Esophagus squamous epithelium (tissue), 5 donors: Measurements from ENCODE around the gene DNM3. TPM values are rescaled to one million over a fixed set of nuclear protein-coding genes. Genes with fewer than 3 reads are reported as not detected.

Experiments
- DNase-seq: peaks from one replicate; lab custom pipeline; 2025; lab: John Stamatoyannopoulos, UW
- H3K27ac ChIP-seq, 4 donors: fragments of 200-600 bp; sonication (generic); one replicate each; pipeline ENCODE4 v1.5.1; 2016 to 2019; ENCODE audit warnings: mild to moderate bottlenecking in 1 of 4
- H3K27me3 ChIP-seq, 4 donors: fragments of 200-600 bp; sonication (generic); 1 replicate in 3 of 4; 2 replicates in 1 of 4; pipeline versions ENCODE4 v1.5.1 to v1.6.0; 2017 to 2021; ENCODE audit warnings: antibody characterized with exemption in 1 of 4
- H3K36me3 ChIP-seq, 3 donors: fragments of 200-600 bp; sonication (generic); one replicate each; pipeline ENCODE4 v1.5.1; 2016 to 2019
- H3K4me1 ChIP-seq, 3 donors: fragments of 200-600 bp; sonication (generic); one replicate each; pipeline ENCODE4 v1.5.1; 2017 to 2019
- H3K4me3 ChIP-seq, 4 donors: fragments of 200-600 bp; sonication (generic); 1 replicate in 3 of 4; 2 replicates in 1 of 4; pipeline ENCODE4 v1.5.1; 2016 to 2019; ENCODE audit warnings: mild to moderate bottlenecking in 2 of 4, moderate library complexity in 1 of 4
- H3K9me3 ChIP-seq, 3 donors: fragments of 200-600 bp; sonication (generic); one replicate each; pipeline ENCODE4 v1.5.1; 2016 to 2019
- CTCF ChIP-seq, 6 experiments: fragments of 450-650 bp in 4 of 6; fragments of 200-600 bp in 2 of 6; sonication (generic) in 2 of 6; IDR thresholded peaks; one replicate each; pipeline ENCODE4 v1.5.1; 2016 to 2019; ENCODE audit warnings: antibody characterized with exemption in 6 of 6, mild to moderate bottlenecking in 4 of 6, moderate library complexity in 4 of 6
- POLR2A ChIP-seq, 4 donors: fragments of 450-650 bp; IDR thresholded peaks; one replicate each; pipeline ENCODE4 v1.6.1; 2017; ENCODE audit warnings: antibody characterized with exemption in 4 of 4, mild to moderate bottlenecking in 4 of 4, moderate library complexity in 3 of 4
- WGBS, 2 donors: methylation state at CpG; one replicate each; pipeline ENCODE4 v1.1.5; 2018; 5-methylcytosine and 5-hydroxymethylcytosine counted together
- intact Hi-C: fragments of 100-400 bp; cut with DNase I; formaldehyde crosslinking; loops from one replicate; pipeline ENCODE4 v1.15.0; 2022
- total RNA-seq, 4 donors: library from RNA; depleted of rRNA; stranded (reverse); fragments of >200 nt; gene quantifications; one replicate each; pipeline ENCODE4 v1.1.0, GENCODE V29; 2016
- donor health status: DM: yes; HTN: yes; CAD: no.

DNM3 gene
- total RNA-seq, 4 donors from 2014 or later, result 0.91 to 3.2 (median 1.8) TPM

GRCh38 chr1:172137703-172138454, 296.6 kb downstream of the DNM3 start:
- Histone ChIP-seq H3K36me3 (no peaks in the 10 kb centered on the region), H3K4me3 (no peak overlapping the region), H3K4me1 (peaks cover 0 to 16% (median 4%) of the 10 kb centered on the region in 3 donors), H3K27me3 (no peaks in the 10 kb centered on the region), H3K9me3 (no peaks in the 10 kb centered on the region), H3K27ac (peak overlapping the region in 2 of 4 donors; percentile 10 to 22)
- intact Hi-C loops, result no loop called here
- no peak for DNase-seq
- WGBS, 2 donors, result 91 to 100% methylated on average over 3 of the region's 3 CpGs
- TF ChIP-seq CTCF (IDR thresholded peaks at IDR 0.05) (no peak), POLR2A (IDR thresholded peaks at IDR 0.05) (no peak)

- no peaks in the 10 kb centered on the region for H3K36me3 ChIP-seq
- H3K4me3 ChIP-seq, result peak overlapping the region in 1 of 4 donors; percentile 66
- 59 to 66% methylated on average over 2 of the region's 2 CpGs for WGBS, 2 donors
- intact Hi-C loops, result no loop called here
- no peak for TF ChIP-seq CTCF (IDR thresholded peaks at IDR 0.05)
- no peak for TF ChIP-seq POLR2A (IDR thresholded peaks at IDR 0.05)
- H3K9me3 ChIP-seq, result no peaks in the 10 kb centered on the region
- DNase-seq, result no peak
- H3K27ac ChIP-seq, result peak overlapping the region in 3 of 4 donors; percentile 1 to 81 (median 21)
- H3K4me1 ChIP-seq, result peaks cover 0 to 16% (median 4%) of the 10 kb centered on the region in 3 donors
- H3K27me3 ChIP-seq, result no peaks in the 10 kb centered on the region
Observed at GRCh38 chr1:172138634-172139033, 297.3 kb downstream of the DNM3 start.

GRCh38 chr1:172139196-172139595, 297.9 kb downstream of the DNM3 start:
- Histone ChIP-seq H3K9me3 (no peaks in the 10 kb centered on the region), H3K4me3 (peak overlapping the region in 1 of 4 donors; percentile 66), H3K4me1 (peaks cover 0 to 16% (median 4%) of the 10 kb centered on the region in 3 donors), H3K27me3 (no peaks in the 10 kb centered on the region), H3K27ac (peak overlapping the region in 3 of 4 donors; percentile 41 to 87 (median 81)), H3K36me3 (no peaks in the 10 kb centered on the region)
- TF ChIP-seq POLR2A (IDR thresholded peaks at IDR 0.05) (no peak), CTCF (IDR thresholded peaks at IDR 0.05) (no peak)
- intact Hi-C loops, result no loop called here
- DNase-seq, result no peak
- WGBS, 2 donors, result 71 to 90% methylated on average over 1 of the region's 1 CpG

- Histone ChIP-seq H3K27me3 (no peaks in the 10 kb centered on the region), H3K9me3 (no peaks in the 10 kb centered on the region), H3K4me3 (peak overlapping the region in 2 of 4 donors; percentile 51 to 66), H3K27ac (peak overlapping the region in 2 of 4 donors; percentile 81 to 87), H3K36me3 (no peaks in the 10 kb centered on the region), H3K4me1 (peaks cover 0 to 16% (median 4%) of the 10 kb centered on the region in 3 donors)
- TF ChIP-seq CTCF (IDR thresholded peaks at IDR 0.05), result no peak
- no peak for TF ChIP-seq POLR2A (IDR thresholded peaks at IDR 0.05)
- 44 to 73% methylated on average over 3 of the region's 3 CpGs for WGBS, 2 donors
- no peak for DNase-seq
- intact Hi-C loops, result no loop called here
Observed at GRCh38 chr1:172140072-172140471, 298.8 kb downstream of the DNM3 start.

- H3K27ac ChIP-seq, result peak overlapping the region in 2 of 4 donors; percentile 81 to 87
- H3K9me3 ChIP-seq, result no peaks in the 10 kb centered on the region
- peak overlapping the region in 3 of 4 donors; percentile 50 to 66 (median 51) for H3K4me3 ChIP-seq
- TF ChIP-seq POLR2A (IDR thresholded peaks at IDR 0.05), result no peak
- TF ChIP-seq CTCF (IDR thresholded peaks at IDR 0.05), result no peak
- peaks cover 0 to 16% (median 7%) of the 10 kb centered on the region in 3 donors for H3K4me1 ChIP-seq
- intact Hi-C loops, result no loop called here
- DNase-seq, result no peak
- no peaks in the 10 kb centered on the region for H3K36me3 ChIP-seq
- H3K27me3 ChIP-seq, result no peaks in the 10 kb centered on the region
Observed at GRCh38 chr1:172140591-172140990, 299.3 kb downstream of the DNM3 start.
